Suprapubic skin (tissue), 4 donors: ENCODE measurements around the gene MINK1. TPM values are rescaled to one million over a fixed set of nuclear protein-coding genes. Genes with fewer than 3 reads are reported as not detected.

Experiments used
- DNase-seq, 2 donors: peaks; one replicate each; pipeline ENCODE4 v3.0.0-alpha.2; 2019; ENCODE audit warnings: low spot score in 2 of 2
- H3K27ac ChIP-seq: fragments of 200-600 bp; sonication (generic); one replicate; pipeline ENCODE4 v1.5.1; 2019
- H3K27me3 ChIP-seq: fragments of 200-600 bp; sonication (generic); one replicate; pipeline ENCODE4 v1.5.1; 2019
- H3K36me3 ChIP-seq: fragments of 200-600 bp; sonication (generic); one replicate; pipeline ENCODE4 v1.5.1; 2019
- H3K4me1 ChIP-seq: fragments of 200-600 bp; sonication (generic); one replicate; pipeline ENCODE4 v1.5.1; 2019
- H3K4me3 ChIP-seq: fragments of 200-600 bp; sonication (generic); one replicate; pipeline ENCODE4 v1.5.1; 2019; ENCODE audit warnings: mild to moderate bottlenecking
- H3K9me3 ChIP-seq: fragments of 200-600 bp; sonication (generic); one replicate; pipeline ENCODE4 v1.5.1; 2019
- CTCF ChIP-seq, 2 donors: fragments of 200-600 bp in 1 of 2; fragments of 450-650 bp in 1 of 2; sonication (generic) in 1 of 2; IDR thresholded peaks; one replicate each; pipeline ENCODE4 v1.5.1; 2016 to 2019; ENCODE audit warnings: antibody characterized with exemption in 2 of 2, mild to moderate bottlenecking in 1 of 2, moderate library complexity in 1 of 2
- EP300 ChIP-seq: sonication (generic); formaldehyde crosslinking; IDR thresholded peaks from one replicate; pipeline ENCODE4 v1.6.1; 2017; ENCODE audit warnings: antibody characterized with exemption
- POLR2A ChIP-seq, 2 donors: fragments of 450-650 bp; IDR thresholded peaks; one replicate each; pipeline ENCODE4 v1.6.1; 2017; ENCODE audit warnings: antibody characterized with exemption in 2 of 2, mild to moderate bottlenecking in 2 of 2, moderate library complexity in 2 of 2
- POLR2AphosphoS5 ChIP-seq, 3 donors: sonication (generic); formaldehyde crosslinking; IDR thresholded peaks; one replicate each; pipeline ENCODE4 v1.6.1; 2017; ENCODE audit warnings: antibody characterized with exemption in 3 of 3
- WGBS: methylation state at CpG from one replicate; pipeline ENCODE4 v1.1.5; 2018; 5-methylcytosine and 5-hydroxymethylcytosine counted together
- total RNA-seq, 4 donors: library from RNA; depleted of rRNA; stranded (reverse); fragments of >200 nt; gene quantifications; one replicate each; pipeline ENCODE4 v1.1.0, GENCODE V29; 2016

The MINK1 gene
- total RNA-seq, 4 donors from 2014 or later: 141 to 352 (median 169) TPM

- Histone ChIP-seq H3K4me1 (peaks cover 65% of the 10 kb centered on the region), H3K4me3 (no peak overlapping the region), H3K27ac (no peak overlapping the region), H3K27me3 (no peaks in the 10 kb centered on the region), H3K36me3 (no peaks in the 10 kb centered on the region), H3K9me3 (no peaks in the 10 kb centered on the region)
- no peak for TF ChIP-seq POLR2A (IDR thresholded peaks at IDR 0.05)
- no peak for TF ChIP-seq POLR2AphosphoS5 (IDR thresholded peaks at IDR 0.05)
- TF ChIP-seq CTCF (IDR thresholded peaks at IDR 0.05): no peak
- TF ChIP-seq EP300: no peak
- WGBS: 77% methylated on average over 9 of the region's 9 CpGs
- no peak for DNase-seq
Measured at GRCh38 chr17:4843321-4844000, 10.3 kb downstream of the MINK1 start.

GRCh38 chr17:4845118-4845517 is 12.0 kb downstream of the MINK1 start:
- Histone ChIP-seq H3K4me1 (peaks cover 65% of the 10 kb centered on the region), H3K27me3 (no peaks in the 10 kb centered on the region), H3K36me3 (no peaks in the 10 kb centered on the region), H3K27ac (no peak overlapping the region), H3K9me3 (no peaks in the 10 kb centered on the region), H3K4me3 (no peak overlapping the region)
- TF ChIP-seq CTCF (IDR thresholded peaks at IDR 0.05) (no peak), POLR2AphosphoS5 (IDR thresholded peaks at IDR 0.05) (no peak), POLR2A (IDR thresholded peaks at IDR 0.05) (no peak), EP300 (no peak)
- 84% methylated on average over 5 of the region's 5 CpGs for WGBS
- no peak for DNase-seq

- H3K4me3 ChIP-seq: no peak overlapping the region
- peaks cover 68% of the 10 kb centered on the region for H3K4me1 ChIP-seq
- no peak for DNase-seq
- WGBS: 91% methylated on average over 12 of the region's 13 CpGs
- no peaks in the 10 kb centered on the region for H3K36me3 ChIP-seq
- H3K27ac ChIP-seq: no peak overlapping the region
- no peak for TF ChIP-seq CTCF (IDR thresholded peaks at IDR 0.05)
- no peak for TF ChIP-seq POLR2AphosphoS5 (IDR thresholded peaks at IDR 0.05)
- TF ChIP-seq EP300: no peak
- no peak for TF ChIP-seq POLR2A (IDR thresholded peaks at IDR 0.05)
- no peaks in the 10 kb centered on the region for H3K9me3 ChIP-seq
- H3K27me3 ChIP-seq: no peaks in the 10 kb centered on the region
Measured at GRCh38 chr17:4846635-4847390, 13.7 kb downstream of the MINK1 start.

GRCh38 chr17:4849011-4849536 is 15.9 kb downstream of the MINK1 start:
- H3K36me3 ChIP-seq: no peaks in the 10 kb centered on the region
- H3K27ac ChIP-seq: peak overlapping the region; percentile 70
- H3K27me3 ChIP-seq: no peaks in the 10 kb centered on the region
- no peak for DNase-seq
- TF ChIP-seq EP300: no peak
- TF ChIP-seq POLR2A (IDR thresholded peaks at IDR 0.05): no peak
- no peak for TF ChIP-seq POLR2AphosphoS5 (IDR thresholded peaks at IDR 0.05)
- no peak for TF ChIP-seq CTCF (IDR thresholded peaks at IDR 0.05)
- H3K4me1 ChIP-seq: peaks cover 75% of the 10 kb centered on the region
- H3K9me3 ChIP-seq: no peaks in the 10 kb centered on the region
- no peak overlapping the region for H3K4me3 ChIP-seq
- 19% methylated on average over 5 of the region's 5 CpGs for WGBS

- peaks cover 83% of the 10 kb centered on the region for H3K4me1 ChIP-seq
- H3K4me3 ChIP-seq: no peak overlapping the region
- no peaks in the 10 kb centered on the region for H3K9me3 ChIP-seq
- peak overlapping the region; percentile 81 for H3K27ac ChIP-seq
- no peak for DNase-seq
- TF ChIP-seq POLR2AphosphoS5 (IDR thresholded peaks at IDR 0.05): no peak
- no peak for TF ChIP-seq CTCF (IDR thresholded peaks at IDR 0.05)
- no peak for TF ChIP-seq POLR2A (IDR thresholded peaks at IDR 0.05)
- TF ChIP-seq EP300: no peak
- no peaks in the 10 kb centered on the region for H3K27me3 ChIP-seq
- WGBS: 41% methylated on average over 2 of the region's 2 CpGs
- H3K36me3 ChIP-seq: no peaks in the 10 kb centered on the region
Measured at GRCh38 chr17:4850246-4850645, 17.1 kb downstream of the MINK1 start.
